ENCODE results near the gene NEURL1B. TPM values are rescaled to one million over a fixed set of nuclear protein-coding genes. Genes with fewer than 3 reads are reported as not detected.

Gene NEURL1B

GRCh38 chr5:172739375-172739774 lies 98.3 kb downstream of the NEURL1B start:
- TF ChIP-seq POLR2AphosphoS5 (IDR thresholded peaks at IDR 0.05; ENCODE audit: low read depth) (no peak), GABPA (IDR thresholded peaks at IDR 0.05; ENCODE audit: low read depth) (no peak), SPI1 (IDR thresholded peaks at IDR 0.05; ENCODE audit: borderline replicate concordance, low read depth) (no peak)
- TF ChIP-seq, protein P1, sequence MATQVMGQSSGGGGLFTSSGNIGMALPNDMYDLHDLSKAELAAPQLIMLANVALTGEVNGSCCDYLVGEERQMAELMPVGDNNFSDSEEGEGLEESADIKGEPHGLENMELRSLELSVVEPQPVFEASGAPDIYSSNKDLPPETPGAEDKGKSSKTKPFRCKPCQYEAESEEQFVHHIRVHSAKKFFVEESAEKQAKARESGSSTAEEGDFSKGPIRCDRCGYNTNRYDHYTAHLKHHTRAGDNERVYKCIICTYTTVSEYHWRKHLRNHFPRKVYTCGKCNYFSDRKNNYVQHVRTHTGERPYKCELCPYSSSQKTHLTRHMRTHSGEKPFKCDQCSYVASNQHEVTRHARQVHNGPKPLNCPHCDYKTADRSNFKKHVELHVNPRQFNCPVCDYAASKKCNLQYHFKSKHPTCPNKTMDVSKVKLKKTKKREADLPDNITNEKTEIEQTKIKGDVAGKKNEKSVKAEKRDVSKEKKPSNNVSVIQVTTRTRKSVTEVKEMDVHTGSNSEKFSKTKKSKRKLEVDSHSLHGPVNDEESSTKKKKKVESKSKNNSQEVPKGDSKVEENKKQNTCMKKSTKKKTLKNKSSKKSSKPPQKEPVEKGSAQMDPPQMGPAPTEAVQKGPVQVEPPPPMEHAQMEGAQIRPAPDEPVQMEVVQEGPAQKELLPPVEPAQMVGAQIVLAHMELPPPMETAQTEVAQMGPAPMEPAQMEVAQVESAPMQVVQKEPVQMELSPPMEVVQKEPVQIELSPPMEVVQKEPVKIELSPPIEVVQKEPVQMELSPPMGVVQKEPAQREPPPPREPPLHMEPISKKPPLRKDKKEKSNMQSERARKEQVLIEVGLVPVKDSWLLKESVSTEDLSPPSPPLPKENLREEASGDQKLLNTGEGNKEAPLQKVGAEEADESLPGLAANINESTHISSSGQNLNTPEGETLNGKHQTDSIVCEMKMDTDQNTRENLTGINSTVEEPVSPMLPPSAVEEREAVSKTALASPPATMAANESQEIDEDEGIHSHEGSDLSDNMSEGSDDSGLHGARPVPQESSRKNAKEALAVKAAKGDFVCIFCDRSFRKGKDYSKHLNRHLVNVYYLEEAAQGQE (IDR thresholded peaks at IDR 0.05; ENCODE audit: insufficient replicate concordance, low read depth), result no peak
- TF ChIP-seq, protein P2, sequence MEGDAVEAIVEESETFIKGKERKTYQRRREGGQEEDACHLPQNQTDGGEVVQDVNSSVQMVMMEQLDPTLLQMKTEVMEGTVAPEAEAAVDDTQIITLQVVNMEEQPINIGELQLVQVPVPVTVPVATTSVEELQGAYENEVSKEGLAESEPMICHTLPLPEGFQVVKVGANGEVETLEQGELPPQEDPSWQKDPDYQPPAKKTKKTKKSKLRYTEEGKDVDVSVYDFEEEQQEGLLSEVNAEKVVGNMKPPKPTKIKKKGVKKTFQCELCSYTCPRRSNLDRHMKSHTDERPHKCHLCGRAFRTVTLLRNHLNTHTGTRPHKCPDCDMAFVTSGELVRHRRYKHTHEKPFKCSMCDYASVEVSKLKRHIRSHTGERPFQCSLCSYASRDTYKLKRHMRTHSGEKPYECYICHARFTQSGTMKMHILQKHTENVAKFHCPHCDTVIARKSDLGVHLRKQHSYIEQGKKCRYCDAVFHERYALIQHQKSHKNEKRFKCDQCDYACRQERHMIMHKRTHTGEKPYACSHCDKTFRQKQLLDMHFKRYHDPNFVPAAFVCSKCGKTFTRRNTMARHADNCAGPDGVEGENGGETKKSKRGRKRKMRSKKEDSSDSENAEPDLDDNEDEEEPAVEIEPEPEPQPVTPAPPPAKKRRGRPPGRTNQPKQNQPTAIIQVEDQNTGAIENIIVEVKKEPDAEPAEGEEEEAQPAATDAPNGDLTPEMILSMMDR (IDR thresholded peaks at IDR 0.05; ENCODE audit: insufficient read depth, low read length), result no peak
- no peak overlapping the region for H3K4me3 ChIP-seq (replicated peaks; ENCODE audit: insufficient read depth, low read length)
- no peaks in the 10 kb centered on the region for H3K27me3 ChIP-seq (ENCODE audit: insufficient read depth, poor library complexity, severe bottlenecking)
- no peak for DNase-seq (ENCODE audit: low read depth in 1 of 2, low spot score in 1 of 2)
- H3K27ac ChIP-seq (replicated peaks), result no peak overlapping the region

GRCh38 chr5:172740428-172741205 lies 99.6 kb downstream of the NEURL1B start:
- TF ChIP-seq, protein P1 (IDR thresholded peaks at IDR 0.05; ENCODE audit: insufficient replicate concordance, low read depth), result no peak
- no peak for TF ChIP-seq GABPA (IDR thresholded peaks at IDR 0.05; ENCODE audit: low read depth)
- no peak for TF ChIP-seq SPI1 (IDR thresholded peaks at IDR 0.05; ENCODE audit: borderline replicate concordance, low read depth)
- TF ChIP-seq, protein P2 (IDR thresholded peaks at IDR 0.05; ENCODE audit: insufficient read depth, low read length), result no peak
- TF ChIP-seq POLR2AphosphoS5 (IDR thresholded peaks at IDR 0.05; ENCODE audit: low read depth), result no peak
- DNase-seq (ENCODE audit: low read depth in 1 of 2, low spot score in 1 of 2), result no peak
- no peak overlapping the region for H3K4me3 ChIP-seq (replicated peaks; ENCODE audit: insufficient read depth, low read length)
- no peaks in the 10 kb centered on the region for H3K27me3 ChIP-seq (ENCODE audit: insufficient read depth, poor library complexity, severe bottlenecking)
- no peak overlapping the region for H3K27ac ChIP-seq (replicated peaks)

Small RNA genes lying within 50 kb of the gene (microRNA-seq; reads per million reads assigned to microRNA genes)
- gene MIR5003, result not detected

All from HL-60 (cell line).